GM19351 (cell line): ENCODE results near the gene PHF10.

Experiments
- ATAC-seq: cut with Tn5 transposase; IDR thresholded peaks from one replicate; pipeline ENCODE4 v1.9.1; 2021; ENCODE audit warnings: mild to moderate bottlenecking, moderate library complexity; ENCODE audit not compliant: unreplicated experiment

Gene PHF10

GRCh38 chr6:169678342-169678741, 46.0 kb downstream of the PHF10 start:
- no peak for ATAC-seq

GRCh38 chr6:169677096-169677495, 47.2 kb downstream of the PHF10 start:
- no peak for ATAC-seq

GRCh38 chr6:169675011-169675410, 49.3 kb downstream of the PHF10 start:
- ATAC-seq: no peak

GRCh38 chr6:169671563-169671962, 52.7 kb downstream of the PHF10 start:
- ATAC-seq: no peak

GRCh38 chr6:169669889-169670288, 54.4 kb downstream of the PHF10 start:
- no peak for ATAC-seq

GRCh38 chr6:169669147-169669546, 55.2 kb downstream of the PHF10 start:
- ATAC-seq: no peak

GRCh38 chr6:169668203-169668847, 56.0 kb downstream of the PHF10 start:
- no peak for ATAC-seq

GRCh38 chr6:169667716-169668115, 56.6 kb downstream of the PHF10 start:
- ATAC-seq: no peak

GRCh38 chr6:169666441-169666840, 57.9 kb downstream of the PHF10 start:
- ATAC-seq: no peak

- no peak for ATAC-seq
Observed at GRCh38 chr6:169665289-169665688, 59.0 kb downstream of the PHF10 start.

GRCh38 chr6:169664227-169664626, 60.1 kb downstream of the PHF10 start:
- no peak for ATAC-seq

- no peak for ATAC-seq
Observed at GRCh38 chr6:169663468-169663867, 60.8 kb downstream of the PHF10 start.

- ATAC-seq: no peak
Observed at GRCh38 chr6:169661391-169661756, 62.9 kb downstream of the PHF10 start.

GRCh38 chr6:169660751-169661390, 63.4 kb downstream of the PHF10 start:
- no peak for ATAC-seq

GRCh38 chr6:169659820-169660610, 64.3 kb downstream of the PHF10 start:
- no peak for ATAC-seq

- ATAC-seq: no peak
Observed at GRCh38 chr6:169657284-169657610, 67.1 kb downstream of the PHF10 start.

- no peak for ATAC-seq
Observed at GRCh38 chr6:169656546-169657283, 67.6 kb downstream of the PHF10 start.

GRCh38 chr6:169654598-169655391, 69.5 kb downstream of the PHF10 start:
- ATAC-seq: peak; percentile 95
